Measurements from ENCODE around the gene POLE. TPM values are rescaled to one million over a fixed set of nuclear protein-coding genes. Genes with fewer than 3 reads are reported as not detected.

Gene POLE
- total RNA-seq, 1 experiment from 2014 or later = 167 TPM

GRCh38 chr12:132618683-132619043 lies 68.5 kb downstream of the POLE start, which contains the start of gene P2RX2:
P2RX2 (plus strand) TSS chr12:132618776; CDS start chr12:132618817, 41 bp downstream.
- Histone ChIP-seq H3K4me3 (ENCODE audit: low read depth, low read length) (no peak within 1 kb of the TSS), H3K4me1 (peaks cover 14% of the 10 kb centered on the region), H3K9me3 (peaks cover 19% of the 10 kb centered on the region), H3K27me3 (replicated peaks; ENCODE audit: control insufficient read depth, insufficient read depth, low read length) (no peaks in the 10 kb centered on the region), H3K36me3 (ENCODE audit: control insufficient read depth, insufficient read depth, low read length) (no peaks in the 10 kb centered on the region)
- Mint-ChIP-seq H3K27me3 (ENCODE audit: insufficient read depth, unreplicated experiment) (peaks cover 2% of the 10 kb centered on the region), H3K27ac (ENCODE audit: unreplicated experiment) (no peak within 1 kb of the TSS), H3K36me3 (ENCODE audit: insufficient read depth, unreplicated experiment) (peaks cover 56% of the 10 kb centered on the region), H3K9me3 (ENCODE audit: unreplicated experiment) (no peaks in the 10 kb centered on the region), H3K4me1 (ENCODE audit: low read depth, unreplicated experiment) (peaks cover 20% of the 10 kb centered on the region), H3K4me3 (ENCODE audit: unreplicated experiment) (peak within 1 kb of the TSS; percentile 5)
- no peak for TF ChIP-seq CTCF (IDR thresholded peaks at IDR 0.05; ENCODE audit: insufficient read depth in 1 of 2, low read depth in 1 of 2, low read length in 1 of 2, severe bottlenecking in 1 of 2, unreplicated experiment in 1 of 2)
- ChIA-PET POLR2A (interaction anchor here (0.6 kb wide), 1 partner anchor 20 kb away, joined by 3 read pairs; no protein-coding TSS in a partner anchor), CTCF (no interaction called here)
- BruUV-seq (replicated peaks) = no TSS peak
- intact Hi-C loops (cut with micrococcal nuclease; ENCODE audit: unreplicated experiment) = no loop called here
- DNase-seq = no peak

GRCh38 chr12:132617822-132618682 lies 69.1 kb downstream of the POLE start:
- Mint-ChIP-seq H3K27me3 (ENCODE audit: insufficient read depth, unreplicated experiment) (peaks cover 2% of the 10 kb centered on the region), H3K27ac (ENCODE audit: unreplicated experiment) (no peak overlapping the region)
- BruUV-seq (replicated peaks) = TSS peak; percentile 30

More at GRCh38 chr12:132617822-132618682, 69.1 kb downstream of the POLE start:
- peaks cover 50% of the 10 kb centered on the region for H3K36me3 Mint-ChIP-seq (ENCODE audit: insufficient read depth, unreplicated experiment)
- TF ChIP-seq CTCF (IDR thresholded peaks at IDR 0.05; ENCODE audit: insufficient read depth in 1 of 2, low read depth in 1 of 2, low read length in 1 of 2, severe bottlenecking in 1 of 2, unreplicated experiment in 1 of 2) = no peak
- H3K4me1 ChIP-seq = peaks cover 8% of the 10 kb centered on the region
- H3K27me3 ChIP-seq (replicated peaks; ENCODE audit: control insufficient read depth, insufficient read depth, low read length) = no peaks in the 10 kb centered on the region
- intact Hi-C loops (cut with micrococcal nuclease; ENCODE audit: unreplicated experiment) = no loop called here
- CTCF ChIA-PET = no interaction called here
- H3K4me3 ChIP-seq (ENCODE audit: low read depth, low read length) = no peak overlapping the region
- no peaks in the 10 kb centered on the region for H3K9me3 Mint-ChIP-seq (ENCODE audit: unreplicated experiment)
- POLR2A ChIA-PET = interaction anchor here (0.6 kb wide), 1 partner anchor 19 kb away, joined by 3 read pairs; no protein-coding TSS in a partner anchor
- peak overlapping the region; percentile 5 for H3K4me3 Mint-ChIP-seq (ENCODE audit: unreplicated experiment)
- no peaks in the 10 kb centered on the region for H3K36me3 ChIP-seq (ENCODE audit: control insufficient read depth, insufficient read depth, low read length)
- peaks cover 13% of the 10 kb centered on the region for H3K4me1 Mint-ChIP-seq (ENCODE audit: low read depth, unreplicated experiment)
- H3K9me3 ChIP-seq = peaks cover 19% of the 10 kb centered on the region
- no peak for DNase-seq

Data from Caco-2 (cell line).